Progenitor cell of endocrine pancreas (in vitro differentiated cells): Measurements from ENCODE around the gene MMP28. TPM values are rescaled to one million over a fixed set of nuclear protein-coding genes. Genes with fewer than 3 reads are reported as not detected.

Source experiments
- DNase-seq: peaks from one replicate; pipeline ENCODE4 v3.0.0; 2021; ENCODE audit warnings: low spot score; ENCODE audit not compliant: unreplicated experiment
- H3K27ac Mint-ChIP-seq: 2 replicates; pipeline ENCODE4 v1.8.0; 2021; ENCODE audit warnings: mild to moderate bottlenecking, moderate library complexity, mixed read lengths
- H3K27me3 Mint-ChIP-seq: 2 replicates; pipeline ENCODE4 v1.8.0; 2021; ENCODE audit warnings: mixed read lengths
- H3K36me3 Mint-ChIP-seq: 2 replicates; pipeline ENCODE4 v1.8.0; 2022; ENCODE audit warnings: mixed read lengths; ENCODE audit not compliant: insufficient read depth
- H3K4me1 Mint-ChIP-seq: 2 replicates; pipeline ENCODE4 v1.8.0; 2021; ENCODE audit warnings: low read depth, mixed read lengths
- H3K4me3 Mint-ChIP-seq: 2 replicates; pipeline ENCODE4 v1.8.0; 2021; ENCODE audit warnings: low read depth, mild to moderate bottlenecking, moderate library complexity, mixed read lengths
- H3K9me3 Mint-ChIP-seq: 2 replicates; pipeline ENCODE4 v1.8.0; 2021; ENCODE audit warnings: low read depth, mixed read lengths
- total RNA-seq: library from RNA; stranded (reverse); gene quantifications from 2 replicates; pipeline ENCODE4 v1.2.1, GENCODE V29; 2021
- TF ChIP-seq, protein P1 (sequence below): fragments of 200-600 bp; sonication (generic); IDR thresholded peaks from one replicate; pipeline ENCODE4 v1.5.0; 2021; ENCODE audit warnings: antibody characterized with exemption, mild to moderate bottlenecking; ENCODE audit not compliant: unreplicated experiment

Gene MMP28
- total RNA-seq, 1 donor from 2014 or later: 0.53 TPM

DNA sequence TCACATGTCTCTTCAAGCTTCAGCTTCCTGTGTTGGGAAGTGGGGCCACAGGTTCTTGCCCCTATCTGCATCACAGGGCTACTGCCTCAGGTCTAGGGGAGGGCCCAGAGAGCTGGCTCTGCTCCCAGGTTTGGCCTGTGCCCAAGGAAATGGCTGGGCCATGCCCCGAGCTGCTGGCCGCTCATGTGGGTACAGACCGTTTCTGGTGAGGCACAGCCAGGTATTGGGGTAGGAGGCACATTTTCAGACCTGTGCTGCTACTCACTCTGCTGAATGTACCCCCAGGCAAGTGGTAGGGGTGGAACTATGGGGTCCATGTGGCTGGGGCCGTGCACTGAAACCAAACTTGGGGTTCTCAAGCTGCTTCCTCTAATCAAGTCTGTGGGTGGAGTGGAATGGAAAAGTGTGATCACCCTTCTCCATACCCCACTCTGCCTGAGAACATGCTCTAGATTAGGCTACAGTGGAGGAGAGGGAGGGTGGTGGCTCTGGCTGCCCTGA, 47.0 kb downstream of the MMP28 start:
- Mint-ChIP-seq H3K36me3 (no peaks in the 10 kb centered on the region), H3K4me1 (peaks cover 2% of the 10 kb centered on the region), H3K27ac (no peak overlapping the region), H3K9me3 (no peaks in the 10 kb centered on the region), H3K4me3 (no peak overlapping the region), H3K27me3 (peaks cover 38% of the 10 kb centered on the region)
- DNase-seq: no peak
- TF ChIP-seq, protein P1, sequence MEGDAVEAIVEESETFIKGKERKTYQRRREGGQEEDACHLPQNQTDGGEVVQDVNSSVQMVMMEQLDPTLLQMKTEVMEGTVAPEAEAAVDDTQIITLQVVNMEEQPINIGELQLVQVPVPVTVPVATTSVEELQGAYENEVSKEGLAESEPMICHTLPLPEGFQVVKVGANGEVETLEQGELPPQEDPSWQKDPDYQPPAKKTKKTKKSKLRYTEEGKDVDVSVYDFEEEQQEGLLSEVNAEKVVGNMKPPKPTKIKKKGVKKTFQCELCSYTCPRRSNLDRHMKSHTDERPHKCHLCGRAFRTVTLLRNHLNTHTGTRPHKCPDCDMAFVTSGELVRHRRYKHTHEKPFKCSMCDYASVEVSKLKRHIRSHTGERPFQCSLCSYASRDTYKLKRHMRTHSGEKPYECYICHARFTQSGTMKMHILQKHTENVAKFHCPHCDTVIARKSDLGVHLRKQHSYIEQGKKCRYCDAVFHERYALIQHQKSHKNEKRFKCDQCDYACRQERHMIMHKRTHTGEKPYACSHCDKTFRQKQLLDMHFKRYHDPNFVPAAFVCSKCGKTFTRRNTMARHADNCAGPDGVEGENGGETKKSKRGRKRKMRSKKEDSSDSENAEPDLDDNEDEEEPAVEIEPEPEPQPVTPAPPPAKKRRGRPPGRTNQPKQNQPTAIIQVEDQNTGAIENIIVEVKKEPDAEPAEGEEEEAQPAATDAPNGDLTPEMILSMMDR: no peak

- Mint-ChIP-seq H3K9me3 (no peaks in the 10 kb centered on the region), H3K36me3 (no peaks in the 10 kb centered on the region), H3K27me3 (peaks cover 36% of the 10 kb centered on the region), H3K27ac (no peak overlapping the region), H3K4me3 (no peak overlapping the region), H3K4me1 (peaks cover 2% of the 10 kb centered on the region)
- DNase-seq: peak; percentile 63
- TF ChIP-seq, protein P1: peak; percentile 92
Observed at GRCh38 chr17:35747540-35748017, 47.9 kb downstream of the MMP28 start.

DNA sequence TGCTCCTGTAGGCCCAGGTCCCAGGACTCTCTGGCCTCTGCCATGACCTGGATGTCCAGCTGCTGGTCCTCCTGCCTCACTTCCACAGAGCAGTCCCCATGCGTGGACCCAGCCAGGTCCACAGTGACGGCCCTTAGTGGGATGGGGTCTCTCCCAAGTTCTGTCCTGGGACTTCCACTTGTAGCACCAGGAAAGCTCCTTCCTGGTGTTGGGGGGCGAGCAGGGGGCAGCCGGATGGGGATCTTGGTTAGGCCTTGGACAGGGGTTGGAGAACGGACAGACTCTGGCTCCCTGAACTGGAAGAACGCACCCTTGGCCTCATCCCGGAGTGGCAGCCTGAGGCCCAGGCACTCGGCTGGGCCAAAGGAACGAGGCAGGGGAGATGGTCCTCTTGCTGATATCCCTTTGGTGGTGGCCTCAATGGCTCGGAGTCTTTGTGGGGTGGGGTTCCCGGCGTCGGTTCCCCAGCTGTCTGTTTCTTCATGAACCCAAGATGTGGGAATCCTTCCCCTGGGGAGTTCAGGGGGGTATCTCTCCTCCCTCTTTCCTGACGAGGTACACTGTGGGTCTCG, 49.6 kb downstream of the MMP28 start:
- TF ChIP-seq, protein P1: no peak
- Mint-ChIP-seq H3K9me3 (no peaks in the 10 kb centered on the region), H3K27ac (no peak overlapping the region), H3K4me3 (no peak overlapping the region), H3K4me1 (peaks cover 3% of the 10 kb centered on the region), H3K36me3 (no peaks in the 10 kb centered on the region), H3K27me3 (peaks cover 45% of the 10 kb centered on the region)
- no peak for DNase-seq

- Mint-ChIP-seq H3K4me1 (peaks cover 3% of the 10 kb centered on the region), H3K27me3 (peaks cover 44% of the 10 kb centered on the region), H3K4me3 (no peak overlapping the region), H3K9me3 (no peaks in the 10 kb centered on the region), H3K36me3 (no peaks in the 10 kb centered on the region), H3K27ac (no peak overlapping the region)
- TF ChIP-seq, protein P1: no peak
- DNase-seq: no peak
Observed at GRCh38 chr17:35745246-35745645, 50.2 kb downstream of the MMP28 start.

DNA sequence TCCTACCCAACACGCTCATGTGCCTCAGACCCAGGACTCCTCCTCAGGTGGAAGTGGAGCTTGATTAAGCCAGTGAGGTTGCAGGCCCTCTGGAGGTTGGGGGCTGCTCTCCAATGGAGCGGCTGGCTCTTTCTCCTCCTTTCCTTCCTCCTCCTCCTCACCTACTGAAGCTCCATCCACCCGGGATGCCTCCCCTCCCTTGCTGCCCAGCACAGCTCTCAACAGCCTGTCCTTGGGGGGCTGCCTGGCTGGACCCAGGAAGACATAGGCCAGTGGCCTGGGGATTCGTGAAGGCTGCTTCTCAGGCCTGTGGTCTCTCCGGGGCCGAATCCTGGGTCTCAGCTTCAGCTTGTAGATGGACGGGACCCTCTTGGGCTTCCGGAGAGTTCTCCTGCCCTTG, 50.6 kb downstream of the MMP28 start:
- Mint-ChIP-seq H3K9me3 (no peaks in the 10 kb centered on the region), H3K36me3 (no peaks in the 10 kb centered on the region), H3K4me1 (peaks cover 1% of the 10 kb centered on the region), H3K27ac (no peak overlapping the region), H3K4me3 (no peak overlapping the region), H3K27me3 (peaks cover 45% of the 10 kb centered on the region)
- DNase-seq: no peak
- TF ChIP-seq, protein P1: no peak
